Fibroblast of skin of left quadriceps (primary cell): ENCODE results near the gene SLC1A4.

ENCODE experiments used
- DNase-seq, 2 experiments: peaks; one replicate each; pipeline ENCODE4 v3.0.0-alpha.2; 2013; ENCODE audit warnings: low read depth in 2 of 2

The SLC1A4 gene

DNA sequence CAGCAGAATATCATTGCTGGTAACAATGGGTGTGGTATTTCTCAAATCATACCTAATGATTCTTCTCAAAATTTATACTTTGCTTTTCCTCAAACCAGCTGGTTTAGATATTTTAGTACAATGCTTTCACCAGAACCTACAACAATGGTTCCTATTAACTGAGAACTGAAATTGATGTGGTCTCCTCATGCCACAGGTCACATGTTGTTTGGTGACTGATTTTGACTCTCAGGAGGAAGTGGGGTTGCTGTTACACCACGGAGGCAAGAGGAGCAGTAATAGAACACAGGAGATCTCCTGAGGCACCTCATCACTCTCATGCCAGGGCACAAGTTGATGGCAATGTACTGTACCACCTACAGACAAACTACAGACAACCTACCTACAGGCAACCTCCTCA lies 64.0 kb downstream of the SLC1A4 start:
- DNase-seq = no peak

DNA sequence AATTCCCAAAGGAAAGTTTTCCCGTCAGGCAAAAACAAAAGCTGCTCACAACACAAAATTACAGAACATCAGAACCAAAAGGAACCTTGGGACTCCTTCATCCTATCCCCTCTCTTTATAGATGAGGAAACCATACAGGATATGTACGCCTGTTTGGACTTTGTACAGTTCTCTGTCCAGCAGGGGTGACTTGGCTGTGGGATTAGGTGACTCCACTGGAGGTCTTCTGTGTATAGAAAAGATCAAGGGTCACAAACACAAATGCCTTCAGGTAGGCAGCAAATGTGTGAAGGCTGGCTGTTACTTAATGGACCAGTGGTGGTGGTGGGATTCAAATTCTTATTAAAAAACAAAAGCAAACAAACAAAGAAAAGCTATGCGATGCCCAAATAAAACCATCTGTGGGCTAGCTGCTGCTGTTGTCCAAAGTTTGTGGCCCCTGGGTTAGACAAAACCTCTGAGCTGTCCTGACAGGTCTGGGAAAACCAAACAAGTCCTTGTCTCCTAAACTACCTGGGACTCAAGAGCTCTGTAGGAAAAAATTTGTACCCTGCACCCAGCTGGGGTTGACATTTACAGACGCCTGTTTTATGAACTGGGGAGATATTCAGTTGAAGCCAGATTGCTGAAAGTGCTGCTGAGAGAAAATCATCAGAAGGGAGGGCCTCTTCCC lies 65.7 kb downstream of the SLC1A4 start:
- no peak for DNase-seq

DNA sequence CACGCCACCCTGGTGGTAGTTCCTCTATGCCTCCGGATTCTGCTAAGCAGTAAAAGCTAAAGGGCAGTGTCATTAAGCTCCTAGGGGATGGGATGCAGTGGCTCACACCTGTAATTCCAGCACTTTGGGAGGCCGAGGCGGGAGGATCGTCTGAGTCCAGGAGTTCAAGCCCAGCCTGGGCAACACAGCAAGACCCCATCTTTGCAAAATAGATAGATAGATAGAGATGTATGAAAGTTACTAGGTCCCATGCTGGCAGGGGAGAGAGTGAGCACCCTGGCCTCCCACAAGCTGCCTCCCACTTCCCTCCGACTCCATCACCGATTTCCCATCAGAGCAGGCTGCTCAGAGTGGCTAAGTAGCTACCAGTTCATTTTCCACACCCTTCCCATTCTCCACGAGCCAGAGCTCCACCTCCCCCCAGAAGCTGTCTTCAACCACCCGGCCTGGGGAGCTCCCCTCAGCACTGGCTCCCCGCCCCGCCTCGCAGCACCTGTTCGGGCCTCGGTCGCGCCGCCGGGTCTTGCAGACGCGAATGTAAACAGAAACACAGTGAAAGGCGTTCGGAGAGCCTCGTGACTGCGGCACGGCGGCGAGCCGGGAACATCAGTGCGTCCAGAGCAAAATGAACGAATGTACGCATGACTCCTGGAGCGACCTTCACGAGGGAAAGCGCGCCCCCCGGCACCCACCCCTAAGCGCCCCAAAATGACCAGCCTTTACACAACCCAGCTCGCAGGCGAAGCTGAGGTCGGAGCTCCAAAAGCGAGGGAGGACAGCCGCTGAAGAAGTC lies 66.4 kb downstream of the SLC1A4 start:
- DNase-seq = no peak

DNA sequence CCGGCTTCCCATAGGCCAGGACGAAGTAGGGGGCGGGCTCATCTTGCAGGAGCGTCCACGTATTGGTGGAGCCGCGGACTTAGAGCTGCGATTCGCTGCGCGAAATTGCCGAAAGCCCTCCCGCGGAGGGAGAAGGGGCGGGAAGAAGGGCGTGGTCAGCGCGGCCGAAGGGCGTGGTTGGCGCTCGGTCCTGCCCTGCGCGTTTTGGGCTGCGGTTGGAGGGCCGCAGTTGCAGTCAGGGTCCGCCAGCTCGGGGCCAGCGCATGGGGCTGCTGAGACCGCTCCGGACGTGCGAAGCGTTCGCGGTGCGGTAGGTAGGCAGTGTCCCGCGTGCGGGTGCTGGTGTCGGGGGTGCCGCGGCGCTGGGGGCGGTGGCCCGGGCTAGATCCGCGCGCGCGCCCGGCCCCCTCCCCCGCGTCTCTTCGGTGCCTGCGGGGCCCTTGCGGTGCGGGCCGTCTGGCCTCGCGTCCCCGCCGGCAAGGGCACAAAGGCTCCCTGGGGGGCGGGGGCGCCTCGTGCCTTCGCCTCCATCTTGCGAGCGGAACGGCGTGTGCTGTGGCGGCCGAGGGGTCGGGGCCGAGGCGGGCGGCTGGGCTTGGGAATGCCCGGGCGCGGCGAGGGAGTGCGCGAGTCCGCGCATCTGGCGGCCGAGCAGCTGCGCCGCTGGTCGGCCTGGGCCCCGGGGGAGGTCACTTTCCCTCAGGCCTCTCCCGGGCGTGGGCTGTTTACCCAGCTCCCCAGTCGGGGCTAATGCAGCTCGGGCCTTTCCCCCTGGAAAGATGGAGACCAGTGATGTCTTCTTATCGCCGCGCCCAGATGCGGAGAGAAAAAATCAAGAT lies 67.2 kb downstream of the SLC1A4 start, which contains the start of gene CEP68:
CEP68 (plus strand) TSS at position 202 of the 839 bp plus-strand sequence. CDS start 13,029 bp downstream, outside the sequence.
- DNase-seq = peak; percentile 90 to 91

DNA sequence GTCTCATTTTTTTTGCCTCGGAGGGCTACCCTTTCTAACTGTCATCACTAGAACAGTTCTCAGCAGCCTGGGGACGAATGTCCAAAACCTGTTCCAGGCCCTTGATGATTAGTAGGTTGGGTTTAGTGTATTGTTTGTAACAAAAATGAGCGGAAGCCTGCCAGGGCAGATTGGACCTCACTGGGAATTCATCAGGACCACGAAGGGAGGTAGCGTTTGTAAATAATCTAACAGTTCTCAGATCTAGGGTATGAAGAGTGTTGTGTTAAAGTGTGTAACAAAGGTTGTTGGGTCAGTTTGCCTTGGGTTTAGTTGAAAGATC lies 67.8 kb downstream of the SLC1A4 start:
- no peak for DNase-seq

DNA sequence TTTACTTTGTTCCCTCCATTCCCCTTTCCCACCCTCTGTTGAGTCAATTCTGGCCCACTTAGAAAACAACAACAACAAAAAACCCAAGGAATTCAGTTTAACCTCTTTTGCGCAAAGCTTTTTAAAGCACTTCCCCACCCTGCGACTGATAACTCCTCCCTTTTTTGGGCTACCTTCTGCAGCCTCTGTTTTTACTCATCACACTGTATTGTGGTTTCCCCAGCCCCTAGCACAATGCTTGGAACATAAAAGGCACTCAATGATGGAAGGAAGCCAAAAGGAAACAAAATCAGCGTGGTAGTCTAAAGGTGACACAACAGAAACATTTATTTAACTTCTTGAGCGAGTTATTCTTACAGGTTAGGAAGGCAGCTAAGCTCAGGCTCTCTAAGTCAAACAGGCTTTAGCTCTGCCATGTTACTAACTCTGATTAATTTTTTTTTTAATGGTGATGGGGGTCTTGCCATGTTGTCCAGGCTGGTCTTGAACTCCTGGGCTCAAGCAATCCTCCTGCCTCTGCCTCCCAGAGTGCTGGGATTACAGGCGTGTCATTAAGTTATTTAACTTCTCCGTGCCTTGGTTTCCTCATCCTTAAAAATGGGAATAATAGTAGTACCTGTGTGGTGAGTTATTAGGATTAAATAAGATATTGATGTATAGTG lies 68.3 kb downstream of the SLC1A4 start:
- DNase-seq = no peak

DNA sequence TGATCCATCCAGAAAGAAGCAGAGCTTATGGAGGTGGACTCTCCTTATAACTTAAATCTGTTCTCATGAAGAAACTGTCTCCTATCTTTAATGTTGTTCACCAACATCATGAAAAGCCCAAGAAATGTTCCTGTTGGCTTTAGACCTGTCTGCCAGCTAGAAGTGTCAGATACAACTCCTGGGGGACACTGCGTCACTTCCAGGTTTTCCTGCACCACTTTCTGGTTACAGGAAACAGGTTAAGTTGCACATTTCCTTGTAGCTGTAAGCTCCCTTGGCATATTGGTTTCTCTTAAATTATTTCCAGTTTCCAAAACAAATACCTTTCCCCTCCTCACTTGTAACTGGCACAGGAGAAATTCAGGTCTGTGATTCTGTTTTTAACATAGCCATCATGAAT lies 69.9 kb downstream of the SLC1A4 start:
- no peak for DNase-seq

DNA sequence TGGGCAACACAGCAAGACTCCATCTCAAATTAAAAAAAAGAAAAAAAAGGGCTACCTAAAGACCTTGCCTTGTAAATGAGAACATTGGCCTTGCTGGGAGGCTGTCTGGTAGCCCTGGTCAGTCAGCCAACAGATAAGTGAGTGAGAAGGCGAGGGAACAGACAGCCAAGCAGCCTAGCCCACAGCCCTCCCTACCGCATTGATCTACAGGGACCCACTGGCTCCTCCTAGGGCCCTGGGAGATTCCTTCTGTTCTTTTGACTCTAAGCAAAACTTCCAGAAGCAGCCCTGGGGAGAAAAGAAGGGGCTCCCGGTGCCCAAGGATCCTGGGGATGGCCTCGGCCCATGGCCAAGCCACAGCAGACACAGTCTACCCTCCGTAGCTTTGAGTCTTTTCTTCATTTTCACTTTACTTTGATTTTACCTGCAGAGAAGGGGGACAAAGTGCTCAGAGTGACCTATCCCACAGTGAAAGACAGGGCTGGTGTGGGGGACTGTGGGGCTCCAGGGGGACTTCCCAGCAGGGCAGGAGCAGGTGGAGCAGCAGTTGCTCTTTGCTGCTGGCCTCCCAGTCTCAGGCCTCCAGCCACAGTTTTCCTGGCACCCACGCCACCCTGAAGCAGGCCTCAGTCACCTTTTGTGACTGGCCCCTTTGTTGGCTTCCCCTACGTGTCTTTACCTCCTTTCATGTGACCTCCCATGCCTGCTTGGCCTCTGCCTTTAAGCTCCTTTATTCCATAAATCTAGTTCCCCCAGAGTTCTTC lies 72.1 kb downstream of the SLC1A4 start:
- DNase-seq = no peak

DNA sequence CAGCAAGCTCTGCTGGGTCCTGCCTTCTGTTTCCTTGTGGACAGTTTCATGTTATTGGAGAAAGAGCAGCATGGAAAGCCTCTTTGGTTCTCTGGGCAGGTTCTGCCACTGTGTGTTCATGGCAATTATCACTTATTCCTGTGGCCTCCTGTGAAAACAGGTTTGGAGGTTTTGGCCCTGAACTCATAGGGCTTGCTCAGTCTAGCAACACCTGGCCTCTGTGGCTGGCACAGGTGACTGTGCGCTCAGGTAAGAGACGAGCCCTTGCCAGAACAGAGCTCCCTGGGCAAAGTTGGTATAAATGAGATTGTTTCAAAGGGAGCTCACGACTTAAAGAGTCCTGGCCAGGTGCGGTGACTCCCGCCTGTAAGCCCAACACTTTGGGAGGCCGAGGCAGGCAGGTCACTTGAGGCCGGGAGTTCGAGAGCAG lies 72.7 kb downstream of the SLC1A4 start:
- DNase-seq = no peak

DNA sequence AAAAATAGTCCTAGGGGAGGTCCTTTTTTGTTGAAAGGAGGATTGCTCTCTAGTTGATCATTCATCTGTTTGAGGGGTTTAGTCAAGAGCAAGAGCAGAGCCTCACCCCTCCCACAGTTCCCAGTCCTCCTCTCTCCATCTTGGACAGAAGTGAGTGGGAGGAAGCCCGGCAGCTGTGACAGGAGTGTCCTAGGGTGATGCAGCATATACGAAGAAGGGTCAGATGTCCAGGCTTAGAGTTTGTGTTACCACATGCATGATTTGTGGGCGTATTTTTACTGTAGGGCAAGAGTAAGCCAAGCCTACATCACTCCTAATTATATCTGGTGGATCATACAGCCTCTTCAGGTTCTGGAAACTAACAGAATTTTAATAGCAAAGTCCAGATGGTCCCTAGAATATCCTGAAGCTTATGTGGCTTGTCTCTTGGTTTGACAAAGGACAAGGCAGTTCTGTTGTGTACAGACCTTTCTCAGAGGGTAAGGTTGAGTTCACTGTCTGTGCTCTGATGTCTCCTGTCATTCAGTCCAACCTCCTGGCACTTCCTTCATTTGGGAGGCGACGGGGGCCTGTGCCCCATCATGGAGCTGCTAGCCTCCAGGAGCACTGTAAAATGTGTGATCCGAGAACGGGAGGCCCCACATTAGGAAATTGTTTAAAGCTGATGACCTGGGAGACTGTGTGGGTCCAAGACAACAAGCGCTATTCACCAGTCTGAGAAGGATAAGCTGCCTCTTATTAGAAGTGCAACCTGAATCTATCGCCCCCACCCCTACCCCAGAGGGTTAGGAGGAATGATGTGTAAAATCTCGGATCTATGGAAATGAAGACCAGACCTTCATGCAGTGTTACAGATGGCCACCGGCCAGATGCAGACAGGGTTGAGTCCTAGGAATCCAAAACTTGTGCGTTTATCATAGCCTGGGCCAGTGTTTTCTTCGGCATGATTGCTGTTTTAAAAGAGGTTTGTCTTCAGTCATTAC lies 73.9 kb downstream of the SLC1A4 start:
- peak; percentile 59 to 70 for DNase-seq

DNA sequence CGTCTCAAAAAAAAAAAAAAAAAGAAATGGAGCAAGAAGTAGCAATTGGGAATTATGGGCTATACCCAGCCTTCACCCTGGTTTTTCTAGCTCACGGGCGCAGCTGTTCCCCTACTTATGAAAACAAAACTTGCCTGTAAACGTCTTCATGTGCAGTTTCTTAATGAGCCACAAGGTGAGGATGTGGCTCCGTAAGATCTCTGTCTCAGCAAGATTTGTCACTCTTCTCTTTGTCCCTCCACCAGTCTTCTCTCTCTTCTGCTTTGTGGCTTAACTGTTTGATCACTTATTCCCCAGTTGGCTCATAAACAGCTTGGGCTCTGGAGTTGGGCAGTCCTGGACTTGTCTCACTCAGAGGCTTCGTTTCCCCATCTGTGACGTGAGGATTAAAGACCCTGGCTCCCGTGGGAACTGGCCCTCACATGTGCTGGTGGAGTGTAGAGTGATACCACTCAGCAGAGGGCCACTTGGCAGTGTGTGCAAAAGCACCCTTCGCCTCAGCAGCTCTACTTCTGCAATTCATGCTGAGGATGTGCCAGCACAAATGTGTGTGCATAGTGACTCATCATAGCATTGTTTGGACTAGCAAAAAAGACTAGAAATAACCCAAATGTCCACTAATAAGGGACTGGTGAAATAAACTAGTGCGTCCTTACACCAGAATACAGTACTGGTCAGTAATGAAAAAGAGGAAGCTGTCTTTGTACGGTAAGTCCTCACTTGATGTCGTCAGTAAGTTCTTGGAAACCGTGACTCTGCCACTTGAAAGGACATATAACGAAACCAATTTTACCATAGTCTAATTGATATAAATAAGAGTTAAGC lies 75.7 kb downstream of the SLC1A4 start:
- DNase-seq = peak in 1 of 2 experiments; percentile 47

DNA sequence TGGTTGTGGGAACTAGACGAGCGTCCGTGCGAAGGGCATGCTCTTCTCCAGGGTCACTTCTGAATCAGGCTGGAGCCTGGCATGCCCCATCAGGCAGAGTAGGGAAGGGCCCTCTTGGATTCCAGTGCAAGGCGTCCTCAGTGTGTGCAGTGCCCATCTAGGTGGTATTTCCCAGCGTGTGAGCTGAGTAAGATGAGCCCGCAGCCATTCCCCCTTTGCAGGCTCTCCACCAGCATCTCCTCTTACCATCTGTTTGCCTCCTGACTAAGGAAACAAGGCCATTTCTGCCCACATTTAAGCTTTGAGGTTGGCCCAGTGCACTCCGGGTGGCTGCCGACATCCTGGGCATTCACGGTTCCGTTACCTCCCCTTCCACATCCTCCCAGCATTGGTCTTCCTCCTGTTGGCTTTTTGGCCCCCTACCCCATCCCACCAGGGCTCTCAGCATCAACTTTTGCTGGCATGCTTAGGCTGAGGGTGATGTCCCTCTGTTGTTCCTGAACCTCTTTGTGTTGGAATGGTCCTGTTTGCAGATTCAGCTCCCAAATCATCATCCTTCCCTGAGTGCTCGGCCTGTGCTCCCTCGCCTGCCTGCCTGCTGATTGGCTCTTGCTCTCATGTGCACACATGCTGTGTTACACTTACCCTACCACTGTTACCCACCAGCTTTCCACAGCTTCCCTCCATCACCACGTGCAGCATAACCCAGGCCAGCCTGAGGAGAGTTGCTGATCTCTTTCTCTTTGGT lies 78.8 kb downstream of the SLC1A4 start:
- DNase-seq = no peak

DNA sequence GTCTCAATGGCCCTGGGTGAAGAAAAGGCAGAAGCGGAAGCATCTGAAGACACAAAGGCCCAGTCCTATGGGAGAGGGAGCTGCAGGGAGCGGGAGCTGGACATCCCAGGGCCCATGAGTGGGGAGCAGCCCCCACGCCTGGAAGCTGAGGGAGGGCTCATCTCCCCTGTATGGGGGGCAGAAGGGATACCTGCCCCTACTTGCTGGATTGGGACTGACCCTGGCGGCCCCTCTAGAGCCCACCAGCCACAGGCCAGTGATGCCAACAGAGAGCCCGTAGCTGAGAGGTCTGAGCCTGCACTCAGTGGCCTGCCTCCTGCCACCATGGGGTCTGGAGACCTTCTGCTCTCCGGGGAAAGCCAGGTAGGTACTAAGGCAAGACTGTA lies 80.2 kb downstream of the SLC1A4 start:
- DNase-seq = no peak

DNA sequence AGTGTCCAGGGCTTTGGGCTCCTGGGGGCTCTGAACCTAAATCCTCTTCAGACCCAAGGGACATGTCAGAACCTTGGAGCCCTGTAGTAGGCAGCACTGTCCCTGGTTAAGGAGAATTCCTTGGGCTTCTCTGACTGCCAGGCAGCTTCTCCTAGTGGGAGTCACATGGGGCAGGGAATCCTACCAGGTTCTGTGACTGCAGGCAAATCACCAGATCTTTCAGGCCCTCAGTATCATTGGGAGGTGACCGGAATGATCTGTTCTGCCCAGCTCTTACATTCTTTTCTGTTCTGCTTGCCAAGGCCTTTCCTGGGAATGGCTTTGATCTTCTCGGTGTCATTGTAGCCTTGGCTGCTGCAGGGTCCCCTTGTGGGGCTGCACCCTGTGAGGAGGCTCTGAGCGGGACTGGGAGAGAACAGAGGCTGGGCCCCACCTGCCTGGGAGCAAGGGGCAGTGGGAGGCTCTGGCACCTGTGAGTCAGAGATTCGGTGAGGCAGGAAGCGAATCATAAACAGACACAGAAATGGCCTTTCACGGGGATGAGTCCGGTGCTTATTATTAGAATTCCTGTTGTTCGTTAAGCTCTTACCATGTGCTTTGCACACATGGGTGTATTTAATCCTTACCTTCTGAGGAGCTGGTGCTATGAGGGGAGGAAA lies 81.1 kb downstream of the SLC1A4 start:
- no peak for DNase-seq

DNA sequence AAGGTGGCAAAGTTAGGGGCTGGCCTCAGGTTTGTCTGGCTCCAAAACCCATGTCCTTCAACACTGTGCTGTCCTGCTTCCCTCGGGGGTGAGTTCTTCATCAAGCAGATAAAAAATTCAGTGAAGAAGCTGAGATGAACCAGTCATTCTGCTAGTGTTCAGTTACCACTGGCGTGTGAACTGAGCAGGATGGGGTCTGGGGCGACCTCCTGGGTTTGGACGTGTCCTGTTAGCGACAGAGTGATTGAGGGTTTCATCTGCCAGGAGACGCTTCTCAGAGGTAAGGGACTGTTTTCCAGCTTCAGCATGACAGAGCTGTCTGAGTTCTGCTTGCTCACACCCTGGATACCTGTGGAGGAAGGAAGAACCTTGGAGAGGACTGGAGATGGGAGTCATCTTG lies 81.7 kb downstream of the SLC1A4 start:
- no peak for DNase-seq

DNA sequence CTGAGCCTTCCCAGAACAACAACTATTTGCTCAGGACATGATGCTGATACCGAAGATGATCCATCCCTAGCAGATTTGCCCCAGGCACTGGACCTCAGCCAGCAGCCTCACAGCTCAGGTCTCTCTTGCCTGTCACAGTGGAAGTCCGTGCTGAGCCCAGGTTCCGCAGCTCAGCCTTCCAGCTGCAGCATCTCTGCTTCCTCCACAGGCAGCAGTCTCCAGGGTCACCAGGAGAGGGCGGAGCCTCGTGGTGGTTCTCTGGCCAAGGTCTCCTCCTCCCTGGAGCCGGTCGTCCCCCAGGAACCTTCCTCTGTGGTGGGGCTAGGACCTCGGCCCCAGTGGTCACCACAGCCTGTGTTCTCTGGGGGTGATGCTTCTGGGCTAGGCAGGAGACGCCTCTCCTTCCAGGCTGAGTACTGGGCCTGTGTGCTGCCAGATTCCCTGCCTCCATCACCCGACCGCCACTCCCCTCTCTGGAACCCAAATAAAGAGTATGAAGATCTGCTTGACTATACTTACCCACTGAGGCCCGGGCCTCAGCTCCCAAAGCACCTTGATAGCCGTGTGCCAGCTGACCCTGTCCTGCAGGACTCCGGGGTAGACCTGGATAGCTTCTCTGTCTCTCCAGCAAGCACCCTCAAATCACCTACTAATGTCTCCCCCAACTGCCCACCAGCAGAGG lies 82.4 kb downstream of the SLC1A4 start:
- DNase-seq = no peak
